GM19468 (cell line): ENCODE results near the gene HOXB3.

Experiments
- ATAC-seq: cut with Tn5 transposase; IDR thresholded peaks from one replicate; pipeline ENCODE4 v1.9.1; 2021; ENCODE audit warnings: mild to moderate bottlenecking, moderate library complexity, moderate number of reproducible peaks; ENCODE audit not compliant: unreplicated experiment; ENCODE audit errors: extremely low read depth

Gene HOXB3

GRCh38 chr17:48601207-48601538, 11.1 kb upstream of the HOXB3 start:
- no peak for ATAC-seq

DNA sequence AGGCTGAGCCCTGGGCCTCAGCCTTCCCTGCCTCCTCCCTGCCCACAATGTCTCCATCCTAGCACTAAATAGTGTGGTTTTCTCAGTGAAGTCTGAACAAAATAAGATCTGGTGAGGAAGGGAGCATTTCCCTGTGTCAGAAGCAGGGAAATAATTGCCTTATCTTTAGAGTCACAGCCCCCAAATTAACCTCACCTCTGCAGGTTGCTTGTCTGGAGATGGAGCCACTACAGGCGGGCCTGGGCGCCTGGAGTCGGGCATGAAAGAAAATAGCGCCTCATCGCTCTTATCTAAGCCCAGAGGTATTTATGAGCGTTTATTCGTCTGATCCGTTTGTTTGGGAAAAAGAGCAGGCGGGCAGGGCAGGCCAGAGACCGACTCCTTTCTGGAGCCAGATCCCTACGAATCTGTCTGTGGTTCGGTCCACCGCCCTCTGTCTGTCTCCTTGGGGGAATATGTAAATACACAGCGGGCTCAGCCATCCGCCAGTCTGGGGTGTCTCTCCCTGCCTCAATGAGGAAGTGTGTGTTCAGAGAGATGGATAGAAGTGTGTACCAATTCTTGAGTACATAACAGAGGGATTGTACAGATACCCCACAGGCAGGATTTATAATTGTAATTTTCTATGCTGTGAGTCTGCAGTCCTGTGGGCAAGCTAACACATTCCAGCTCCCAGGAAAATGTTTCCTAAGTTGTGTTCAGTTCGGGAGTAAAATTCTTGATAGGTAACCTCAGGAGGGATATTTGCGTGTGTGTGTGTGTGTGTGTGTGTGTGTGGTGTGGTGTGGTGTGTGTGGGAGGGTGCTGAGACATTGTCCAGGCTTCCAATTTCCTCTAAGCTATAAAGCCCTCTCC, 10.4 kb upstream of the HOXB3 start:
- no peak for ATAC-seq

- no peak for ATAC-seq
These were observed 9.3 kb upstream of the HOXB3 start for GRCh38 chr17:48599354-48599753.

GRCh38 chr17:48598736-48599135, 8.7 kb upstream of the HOXB3 start:
- ATAC-seq, result no peak

- ATAC-seq, result no peak
These were observed 8.0 kb upstream of the HOXB3 start for GRCh38 chr17:48597778-48598631.

DNA sequence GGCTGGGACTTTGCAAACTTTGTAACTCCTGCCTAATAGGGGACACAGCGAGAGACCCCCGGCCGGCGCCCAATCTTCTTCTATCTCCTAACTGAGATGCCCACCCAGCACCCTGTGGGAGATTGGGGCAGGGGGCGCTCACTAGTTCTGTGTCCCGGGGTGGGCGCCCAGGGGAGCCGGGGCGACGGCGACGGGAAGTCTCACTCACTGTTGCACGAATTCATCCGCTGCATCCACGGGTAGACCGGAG, 7.4 kb upstream of the HOXB3 start:
- no peak for ATAC-seq

- no peak for ATAC-seq
These were observed 6.9 kb upstream of the HOXB3 start for GRCh38 chr17:48596735-48597527.

DNA sequence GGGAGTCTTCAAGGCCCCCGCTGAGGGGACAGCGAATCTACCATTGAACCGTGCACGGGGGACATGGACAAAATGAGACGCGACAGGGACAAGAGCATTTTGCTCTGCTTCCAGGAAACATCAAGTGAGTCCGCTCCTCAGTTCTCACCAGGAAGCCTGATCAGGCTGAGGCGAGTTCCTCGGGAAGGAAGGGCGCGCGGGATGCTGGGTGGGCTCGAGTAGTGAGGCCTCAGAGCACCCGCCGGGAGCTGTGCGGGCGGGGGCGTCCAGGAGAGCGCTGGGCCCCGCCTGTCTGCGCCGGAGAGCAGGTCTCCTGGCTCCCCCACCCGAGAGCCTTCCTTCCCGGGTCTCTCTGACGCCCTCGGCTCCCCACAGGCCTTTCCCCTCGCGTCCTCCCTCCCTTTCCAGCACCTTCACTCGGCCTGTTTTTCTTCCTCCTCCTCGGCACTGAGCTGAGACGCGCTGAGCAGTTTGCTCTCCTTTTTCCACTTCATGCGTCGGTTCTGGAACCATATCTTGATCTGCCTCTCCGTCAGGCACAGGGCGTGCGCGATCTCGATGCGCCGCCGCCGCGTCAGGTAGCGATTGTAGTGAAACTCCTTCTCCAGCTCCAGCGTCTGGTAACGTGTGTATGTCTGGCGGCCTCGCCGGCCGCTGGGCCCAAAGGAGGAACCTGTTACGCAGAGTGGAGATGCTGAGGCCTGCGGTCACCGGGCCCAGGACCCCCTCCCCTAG, 6.1 kb upstream of the HOXB3 start:
- ATAC-seq, result no peak

DNA sequence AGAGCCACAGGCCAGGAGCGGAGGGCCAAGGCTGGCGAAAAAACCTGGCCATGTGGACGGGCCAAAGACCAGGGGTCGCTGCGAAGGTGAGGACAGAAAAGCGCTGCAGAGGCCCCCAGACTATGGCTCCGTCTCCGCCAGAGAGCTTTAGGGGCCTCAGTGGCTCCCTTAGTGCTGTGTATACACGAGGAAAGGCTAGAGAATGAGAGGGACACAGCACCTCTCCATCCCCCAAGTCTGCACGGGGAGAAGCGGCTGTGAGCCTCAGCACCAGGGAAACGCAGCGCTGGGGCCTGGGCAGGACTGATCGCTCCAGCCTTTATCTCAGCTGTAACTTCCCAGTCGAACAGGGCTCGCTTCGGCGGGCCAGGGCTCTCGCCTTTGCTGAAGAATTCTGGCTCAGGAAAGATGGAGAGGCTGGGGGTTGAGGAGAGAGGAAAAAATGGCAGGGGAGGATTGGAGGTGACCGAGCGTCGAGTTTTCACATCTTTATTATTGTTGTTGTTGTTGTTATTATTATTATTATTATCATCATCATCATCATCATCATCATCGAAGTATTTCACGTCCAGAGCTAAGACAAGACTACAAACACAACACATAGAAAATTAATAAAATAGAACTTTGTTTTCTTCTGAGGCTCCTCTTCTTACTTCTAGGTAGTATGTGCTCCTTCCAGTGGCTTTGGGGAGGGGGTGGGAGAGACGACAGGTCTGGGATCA, 5.4 kb upstream of the HOXB3 start:
- no peak for ATAC-seq

- no peak for ATAC-seq
These were observed 4.7 kb upstream of the HOXB3 start for GRCh38 chr17:48594538-48595277.

DNA sequence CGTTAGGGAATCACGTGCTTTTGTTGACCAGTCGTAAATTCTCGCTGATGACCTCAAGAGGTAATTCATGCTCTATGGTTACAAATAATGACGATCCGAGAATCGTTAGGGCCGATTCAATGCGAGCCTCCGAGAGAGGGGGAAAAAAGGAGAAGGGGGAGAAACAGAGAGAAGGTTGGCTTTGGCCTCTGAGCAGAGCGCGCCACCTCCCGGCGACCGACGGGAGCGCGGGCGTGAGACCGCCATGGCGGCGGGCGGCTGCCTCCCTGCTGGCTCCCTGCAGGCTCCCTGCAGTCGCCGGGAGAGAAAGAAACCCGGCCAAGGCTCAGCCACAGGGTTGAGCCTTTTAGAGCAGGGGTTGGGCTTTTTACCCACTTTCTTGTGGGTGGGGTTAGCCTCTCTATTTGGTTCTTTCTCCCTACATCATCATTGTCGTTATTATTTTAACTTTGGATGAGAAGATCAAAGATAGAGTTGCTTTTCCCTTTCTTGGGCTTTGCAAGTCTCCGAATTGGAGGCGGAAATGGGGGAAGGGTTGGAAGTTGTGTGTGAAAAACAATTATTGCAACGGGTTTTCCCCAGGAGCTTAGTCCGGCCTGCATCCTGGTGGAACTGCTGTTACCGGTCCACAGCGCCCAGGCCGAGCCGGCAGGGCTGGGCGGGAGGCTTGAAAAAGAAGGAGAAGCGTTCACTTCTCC, 3.9 kb upstream of the HOXB3 start:
- ATAC-seq, result no peak

GRCh38 chr17:48593126-48593829, 3.2 kb upstream of the HOXB3 start, which contains the start of gene HOXB5:
TSS of gene HOXB5 (minus strand) at chr17:48593779. CDS start at chr17:48593682, 97 bp downstream.
- no peak for ATAC-seq

DNA sequence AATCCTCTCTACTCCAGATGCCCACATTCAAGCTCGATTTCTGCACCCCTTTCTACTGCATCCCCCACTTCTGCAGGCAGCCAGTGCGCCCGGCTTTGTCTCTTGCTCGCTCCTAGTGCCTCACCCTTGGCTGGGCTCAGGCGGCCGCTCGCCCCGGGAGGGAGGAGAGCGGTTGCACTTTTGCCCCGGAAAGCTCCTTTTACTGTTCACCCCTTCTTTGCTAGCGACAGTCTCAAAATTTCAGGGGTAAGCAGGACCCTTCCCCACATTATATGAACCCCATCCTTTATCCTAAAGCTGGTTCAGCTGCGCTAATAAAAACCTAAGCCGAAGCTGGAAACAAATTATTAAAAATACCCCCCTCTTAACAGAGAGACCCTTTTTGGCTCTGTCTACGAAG, 2.5 kb upstream of the HOXB3 start:
- no peak for ATAC-seq

GRCh38 chr17:48592057-48592514, 2.0 kb upstream of the HOXB3 start:
- ATAC-seq, result no peak

GRCh38 chr17:48591255-48592056, 1.4 kb upstream of the HOXB3 start:
- ATAC-seq, result no peak

GRCh38 chr17:48590607-48591161, 643 bp upstream of the HOXB3 start:
- no peak for ATAC-seq
